ENCODE measurements around the gene CDC14A.

Gene CDC14A

DNA sequence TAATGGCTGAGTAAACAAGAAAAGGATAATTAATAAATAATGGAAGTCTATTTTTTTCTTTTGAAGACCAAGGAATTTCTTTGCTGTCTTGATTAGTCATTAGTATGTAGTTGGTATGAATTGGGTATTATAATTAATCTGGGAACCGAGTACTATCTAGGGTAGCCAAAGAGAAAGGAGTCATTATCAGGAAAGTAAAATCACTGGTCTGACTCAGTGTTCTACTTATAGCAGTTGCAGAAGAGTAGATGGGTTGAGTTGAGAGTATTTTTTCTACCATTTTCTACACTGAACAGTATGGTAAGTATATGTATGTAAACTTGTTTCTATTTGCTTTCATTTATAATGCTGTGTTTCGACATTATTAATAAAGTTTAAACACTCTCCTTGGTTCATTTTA, 26.6 kb downstream of the CDC14A start:
- TF ChIP-seq, protein P1, sequence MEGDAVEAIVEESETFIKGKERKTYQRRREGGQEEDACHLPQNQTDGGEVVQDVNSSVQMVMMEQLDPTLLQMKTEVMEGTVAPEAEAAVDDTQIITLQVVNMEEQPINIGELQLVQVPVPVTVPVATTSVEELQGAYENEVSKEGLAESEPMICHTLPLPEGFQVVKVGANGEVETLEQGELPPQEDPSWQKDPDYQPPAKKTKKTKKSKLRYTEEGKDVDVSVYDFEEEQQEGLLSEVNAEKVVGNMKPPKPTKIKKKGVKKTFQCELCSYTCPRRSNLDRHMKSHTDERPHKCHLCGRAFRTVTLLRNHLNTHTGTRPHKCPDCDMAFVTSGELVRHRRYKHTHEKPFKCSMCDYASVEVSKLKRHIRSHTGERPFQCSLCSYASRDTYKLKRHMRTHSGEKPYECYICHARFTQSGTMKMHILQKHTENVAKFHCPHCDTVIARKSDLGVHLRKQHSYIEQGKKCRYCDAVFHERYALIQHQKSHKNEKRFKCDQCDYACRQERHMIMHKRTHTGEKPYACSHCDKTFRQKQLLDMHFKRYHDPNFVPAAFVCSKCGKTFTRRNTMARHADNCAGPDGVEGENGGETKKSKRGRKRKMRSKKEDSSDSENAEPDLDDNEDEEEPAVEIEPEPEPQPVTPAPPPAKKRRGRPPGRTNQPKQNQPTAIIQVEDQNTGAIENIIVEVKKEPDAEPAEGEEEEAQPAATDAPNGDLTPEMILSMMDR (IDR thresholded peaks at IDR 0.05; ENCODE audit: low read depth, low read length, missing control alignments): no peak
- no peak overlapping the region for H3K4me3 ChIP-seq (ENCODE audit: low read depth, low read length)
- no peak for DNase-seq (ENCODE audit: low read depth)

DNA sequence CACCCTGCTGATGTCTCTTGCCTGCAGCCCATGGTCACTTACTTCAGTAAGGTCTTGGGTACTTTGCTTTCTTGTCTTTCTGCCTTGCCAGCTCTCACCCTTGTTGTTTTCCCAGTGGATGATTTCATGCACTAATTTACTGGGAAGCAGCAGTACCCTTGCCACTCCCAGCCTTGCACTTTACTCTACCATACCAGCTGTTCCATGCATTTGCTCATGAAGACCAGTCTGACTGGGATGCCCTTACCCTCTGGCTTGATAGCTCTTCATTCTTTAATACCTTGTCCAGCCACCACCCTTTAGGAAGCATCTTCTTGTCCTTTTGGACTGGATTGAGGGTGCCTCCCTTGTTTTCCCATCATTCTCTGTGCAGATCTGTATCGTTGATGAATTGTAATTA, 28.3 kb downstream of the CDC14A start:
- TF ChIP-seq, protein P1 (IDR thresholded peaks at IDR 0.05; ENCODE audit: low read depth, low read length, missing control alignments): no peak
- no peak overlapping the region for H3K4me3 ChIP-seq (ENCODE audit: low read depth, low read length)
- no peak for DNase-seq (ENCODE audit: low read depth)

DNA sequence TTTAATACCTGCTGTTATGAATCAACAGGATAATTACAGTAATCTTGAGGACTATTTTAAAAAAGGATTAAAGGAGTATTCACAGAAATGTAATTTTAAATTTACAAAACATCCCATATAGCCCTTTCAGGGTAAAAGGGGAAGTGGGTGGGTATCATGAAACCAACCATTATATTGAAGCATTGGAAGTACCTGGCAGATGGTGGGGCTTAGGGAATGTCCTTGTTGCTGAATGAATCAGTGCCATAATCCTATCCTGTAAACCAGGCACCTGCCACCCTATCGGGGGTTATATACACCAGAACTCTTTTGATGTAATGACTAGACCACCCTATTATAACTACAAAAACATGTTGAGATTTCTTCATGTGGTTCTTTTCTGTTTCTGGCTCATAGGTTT, 30.4 kb downstream of the CDC14A start:
- no peak for DNase-seq (ENCODE audit: low read depth)
- TF ChIP-seq, protein P1 (IDR thresholded peaks at IDR 0.05; ENCODE audit: low read depth, low read length, missing control alignments): no peak

DNA sequence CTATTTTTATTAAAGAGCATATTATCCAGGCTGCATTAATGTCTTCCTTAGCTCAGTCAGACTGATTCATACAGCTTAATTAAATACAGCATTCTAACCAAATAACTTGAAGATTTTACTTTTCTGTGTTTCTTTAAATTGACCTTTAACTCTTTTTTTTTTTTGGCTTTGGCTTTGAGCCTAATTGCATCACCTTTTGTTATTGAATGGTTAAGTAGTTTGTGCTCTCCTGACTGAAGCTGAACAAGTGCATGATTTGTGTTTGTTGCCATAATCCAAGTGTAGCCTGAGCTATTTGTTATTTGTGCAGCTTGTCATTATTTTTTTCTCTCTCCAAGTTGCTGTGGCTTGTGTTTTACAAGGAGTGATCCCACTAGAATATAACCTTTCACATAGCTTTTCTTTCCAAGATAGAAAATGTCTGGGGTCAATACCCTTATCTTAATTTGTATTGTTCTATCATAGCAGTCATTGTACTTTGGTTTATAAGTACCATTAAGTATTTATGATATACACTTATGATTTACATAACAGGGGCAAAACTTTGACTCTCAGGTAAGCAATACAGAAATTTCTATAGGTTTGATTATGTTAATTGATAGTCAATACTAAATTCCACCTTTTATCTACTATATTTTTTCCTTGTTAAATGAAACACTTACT, 31.6 kb downstream of the CDC14A start:
- TF ChIP-seq, protein P1 (IDR thresholded peaks at IDR 0.05; ENCODE audit: low read depth, low read length, missing control alignments): no peak
- no peak for DNase-seq (ENCODE audit: low read depth)

More for the DNA sequence above, 30.4 kb downstream of the CDC14A start:
- no peak overlapping the region for H3K4me3 ChIP-seq (ENCODE audit: low read depth, low read length)

DNA sequence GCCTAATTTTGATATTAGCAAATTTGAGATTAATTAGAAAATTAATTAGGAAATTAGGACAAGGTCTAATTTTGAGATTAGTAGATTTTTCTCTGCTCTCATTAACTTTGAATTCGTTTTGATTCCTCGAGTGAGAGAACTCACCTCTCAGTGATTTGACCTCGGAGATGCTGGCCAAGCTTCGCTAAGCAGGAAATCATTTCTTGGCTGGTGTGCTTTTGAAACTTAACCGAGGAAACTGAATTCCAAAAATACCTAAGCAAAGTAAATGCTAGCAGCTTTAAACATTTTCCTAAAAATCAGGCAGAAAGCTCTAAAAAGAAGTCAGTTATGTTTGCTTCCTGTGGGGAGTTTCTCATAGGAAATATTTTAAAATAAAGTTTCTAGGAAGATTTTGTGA, 34.9 kb downstream of the CDC14A start:
- H3K4me3 ChIP-seq (ENCODE audit: low read depth, low read length): no peak overlapping the region
- TF ChIP-seq, protein P1 (IDR thresholded peaks at IDR 0.05; ENCODE audit: low read depth, low read length, missing control alignments): no peak
- DNase-seq (ENCODE audit: low read depth): no peak

More for the DNA sequence above, 31.6 kb downstream of the CDC14A start:
- H3K4me3 ChIP-seq (ENCODE audit: low read depth, low read length): no peak overlapping the region

DNA sequence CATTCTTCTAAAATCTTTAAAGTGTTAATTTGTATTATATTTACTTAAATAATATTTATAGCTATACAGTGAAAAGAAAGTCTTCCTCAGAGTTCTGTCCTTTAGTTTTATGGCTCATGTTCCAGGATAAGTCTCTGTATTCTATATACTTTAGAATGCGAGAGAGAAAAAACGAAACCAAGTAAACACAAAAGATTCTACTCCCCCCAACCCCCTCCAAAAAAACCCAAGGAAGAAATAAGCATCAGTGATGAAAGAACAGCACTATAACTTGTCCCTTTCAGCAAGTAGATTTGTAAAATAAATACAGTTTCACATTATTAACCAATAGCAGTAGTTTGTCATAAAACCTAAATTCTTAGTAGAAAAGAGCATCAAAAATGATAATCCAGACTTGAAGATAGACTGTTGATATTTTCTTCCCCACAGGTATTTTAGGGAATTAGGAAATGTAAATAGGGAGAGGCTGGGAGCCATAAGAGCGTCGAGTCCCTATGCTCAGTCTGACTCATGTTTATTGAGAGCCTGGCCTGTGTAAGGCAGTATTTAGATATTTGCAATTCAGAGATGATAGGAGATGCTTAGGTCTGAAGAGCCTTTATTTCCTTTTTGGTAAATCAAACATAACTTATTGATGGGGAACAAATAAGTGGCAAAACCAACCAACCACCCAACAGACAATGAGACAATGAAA, 35.5 kb downstream of the CDC14A start:
- no peak overlapping the region for H3K4me3 ChIP-seq (ENCODE audit: low read depth, low read length)
- DNase-seq (ENCODE audit: low read depth): no peak
- TF ChIP-seq, protein P1 (IDR thresholded peaks at IDR 0.05; ENCODE audit: low read depth, low read length, missing control alignments): no peak

Data from GM12864 (cell line).